ENCODE data around the gene OR2T2. TPM values are rescaled to one million over a fixed set of nuclear protein-coding genes. Genes with fewer than 3 reads are reported as not detected.
"Not testable (repeated sequence)": the region's sequence is repeated elsewhere in the genome, so short reads cannot be mapped to it uniquely, and the experiment has no call there.

Gene OR2T2
- total and polyA plus RNA-seq, 2 experiments from 2014 or later, result not detected

- TF ChIP-seq JUNB (IDR thresholded peaks at IDR 0.05; ENCODE audit: unreplicated experiment) (no peak), CREB1 (CRISPR knock-in tag; IDR thresholded peaks at IDR 0.05; ENCODE audit: low read depth) (no peak), EZH2phosphoT487 (IDR thresholded peaks at IDR 0.05; ENCODE audit: unreplicated experiment) (no peak), EZH2 (IDR thresholded peaks at IDR 0.05; ENCODE audit: low read depth, unreplicated experiment) (no peak), REST (IDR thresholded peaks at IDR 0.05; ENCODE audit: unreplicated experiment) (no peak), ZNF331 (CRISPR knock-in tag; IDR thresholded peaks at IDR 0.05; ENCODE audit: low read depth) (no peak), STAT1 (IDR thresholded peaks at IDR 0.05; ENCODE audit: unreplicated experiment) (no peak)
- TF ChIP-seq, protein P1, sequence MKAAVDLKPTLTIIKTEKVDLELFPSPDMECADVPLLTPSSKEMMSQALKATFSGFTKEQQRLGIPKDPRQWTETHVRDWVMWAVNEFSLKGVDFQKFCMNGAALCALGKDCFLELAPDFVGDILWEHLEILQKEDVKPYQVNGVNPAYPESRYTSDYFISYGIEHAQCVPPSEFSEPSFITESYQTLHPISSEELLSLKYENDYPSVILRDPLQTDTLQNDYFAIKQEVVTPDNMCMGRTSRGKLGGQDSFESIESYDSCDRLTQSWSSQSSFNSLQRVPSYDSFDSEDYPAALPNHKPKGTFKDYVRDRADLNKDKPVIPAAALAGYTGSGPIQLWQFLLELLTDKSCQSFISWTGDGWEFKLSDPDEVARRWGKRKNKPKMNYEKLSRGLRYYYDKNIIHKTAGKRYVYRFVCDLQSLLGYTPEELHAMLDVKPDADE (IDR thresholded peaks at IDR 0.05), result no peak
These were observed 25.7 kb downstream of the OR2T2 start (continued) for GRCh38 chr1:248471154-248471553.

GRCh38 chr1:248472111-248472510, 26.7 kb downstream of the OR2T2 start:
- peaks cover 63% of the 10 kb centered on the region for H3K9me3 Mint-ChIP-seq

GRCh38 chr1:248473051-248473450, 27.6 kb downstream of the OR2T2 start, which contains the start of gene OR2T3:
Gene OR2T3, plus strand, starts transcription at chr1:248473351. Its CDS starts 0 bp downstream, at chr1:248473351.
- not testable (repeated sequence) for H3F3A ChIP-seq (replicated peaks; ENCODE audit: low read depth); DNase-seq (ENCODE audit: low spot score); ATAC-seq; H3K36me3 ChIP-seq (ENCODE audit: insufficient read depth); H3K4me2 ChIP-seq; H3K4me1 Mint-ChIP-seq; H3K27me3 ChIP-seq (ENCODE audit: insufficient read depth); H3K4me3 ChIP-seq; H3K79me2 ChIP-seq (replicated peaks; ENCODE audit: insufficient read depth); H3K27ac ChIP-seq (ENCODE audit: low read depth); H4K20me1 ChIP-seq (replicated peaks; ENCODE audit: insufficient read depth); H3K4me1 ChIP-seq (ENCODE audit: insufficient read depth); H3K27me3 Mint-ChIP-seq (ENCODE audit: insufficient read depth, low read depth, poor library complexity); H3K9me2 ChIP-seq (ENCODE audit: insufficient read depth); H2AFZ ChIP-seq; H3K4me3 Mint-ChIP-seq; H3K27ac Mint-ChIP-seq
- H3K9me3 Mint-ChIP-seq, result peaks cover 58% of the 10 kb centered on the region
- H3K36me3 Mint-ChIP-seq (ENCODE audit: low read depth), result peaks cover 18% of the 10 kb centered on the region; the same call in 2 of the 3 replicates

More at GRCh38 chr1:248472111-248472510, 26.7 kb downstream of the OR2T2 start:
- not testable (repeated sequence) for H3K4me3 ChIP-seq; H3K36me3 ChIP-seq (ENCODE audit: insufficient read depth); H4K20me1 ChIP-seq (replicated peaks; ENCODE audit: insufficient read depth); H3K79me2 ChIP-seq (replicated peaks; ENCODE audit: insufficient read depth); H3K27ac Mint-ChIP-seq; H3K27me3 ChIP-seq (ENCODE audit: insufficient read depth); H3K4me2 ChIP-seq; ATAC-seq; H3K4me3 Mint-ChIP-seq; H3K27me3 Mint-ChIP-seq (ENCODE audit: insufficient read depth, low read depth, poor library complexity); H2AFZ ChIP-seq; DNase-seq (ENCODE audit: low spot score); H3K9me2 ChIP-seq (ENCODE audit: insufficient read depth); H3K4me1 ChIP-seq (ENCODE audit: insufficient read depth); H3F3A ChIP-seq (replicated peaks; ENCODE audit: low read depth); H3K4me1 Mint-ChIP-seq; H3K27ac ChIP-seq (ENCODE audit: low read depth)
- H3K36me3 Mint-ChIP-seq (ENCODE audit: low read depth), result peaks cover 19% of the 10 kb centered on the region; the same call in 2 of the 3 replicates

DNA sequence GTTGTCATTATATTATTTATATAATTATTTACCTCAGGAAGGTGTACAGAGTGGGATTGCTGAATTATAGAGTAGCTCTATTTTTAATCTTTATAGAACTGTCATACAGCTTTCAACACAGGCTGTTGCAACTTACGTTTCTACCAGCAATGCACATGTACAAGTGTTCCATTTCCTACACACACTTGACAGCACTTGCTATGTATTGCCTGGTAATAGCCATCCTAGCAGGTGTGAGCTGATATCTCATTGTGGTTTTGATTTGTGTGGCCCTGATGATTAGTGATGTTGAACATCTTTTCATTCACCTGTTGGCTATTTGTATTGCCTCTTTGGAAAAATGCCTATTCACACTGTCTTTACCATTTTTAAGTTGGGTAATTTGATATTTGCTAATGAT, 30.2 kb downstream of the OR2T2 start:
- H3K9me3 Mint-ChIP-seq, result peaks cover 53% of the 10 kb centered on the region
- not testable (repeated sequence) for H3K9me2 ChIP-seq (ENCODE audit: insufficient read depth); H3K27ac Mint-ChIP-seq; H3K36me3 ChIP-seq (ENCODE audit: insufficient read depth); H3K4me1 ChIP-seq (ENCODE audit: insufficient read depth); H3K4me3 ChIP-seq; H3K27me3 ChIP-seq (ENCODE audit: insufficient read depth); H3K27me3 Mint-ChIP-seq (ENCODE audit: insufficient read depth, low read depth, poor library complexity); H3F3A ChIP-seq (replicated peaks; ENCODE audit: low read depth); H3K79me2 ChIP-seq (replicated peaks; ENCODE audit: insufficient read depth); ATAC-seq; H3K4me2 ChIP-seq; H3K4me1 Mint-ChIP-seq; H2AFZ ChIP-seq; H3K4me3 Mint-ChIP-seq; H3K27ac ChIP-seq (ENCODE audit: low read depth); H4K20me1 ChIP-seq (replicated peaks; ENCODE audit: insufficient read depth); DNase-seq (ENCODE audit: low spot score)
- peaks cover 14% of the 10 kb centered on the region; the same call in 2 of the 3 replicates for H3K36me3 Mint-ChIP-seq (ENCODE audit: low read depth)

- ATAC-seq, H3K4me3 Mint-ChIP-seq: not testable (repeated sequence)
- peaks cover 42% of the 10 kb centered on the region for H3K9me3 Mint-ChIP-seq
These were observed 36.5 kb downstream of the OR2T2 start for GRCh38 chr1:248481686-248482579.

More at GRCh38 chr1:248481686-248482579, 36.5 kb downstream of the OR2T2 start:
- not testable (repeated sequence) for H4K20me1 ChIP-seq (replicated peaks; ENCODE audit: insufficient read depth); DNase-seq (ENCODE audit: low spot score); H3K27me3 Mint-ChIP-seq (ENCODE audit: insufficient read depth, low read depth, poor library complexity); H3K4me2 ChIP-seq; H3K4me1 ChIP-seq (ENCODE audit: insufficient read depth); H3K27ac Mint-ChIP-seq; H3K9me2 ChIP-seq (ENCODE audit: insufficient read depth); H3K36me3 ChIP-seq (ENCODE audit: insufficient read depth); H3K27ac ChIP-seq (ENCODE audit: low read depth); H3K4me3 ChIP-seq; H3F3A ChIP-seq (replicated peaks; ENCODE audit: low read depth); H3K4me1 Mint-ChIP-seq; H3K79me2 ChIP-seq (replicated peaks; ENCODE audit: insufficient read depth); H3K27me3 ChIP-seq (ENCODE audit: insufficient read depth); H2AFZ ChIP-seq
- peaks cover 11% of the 10 kb centered on the region for H3K36me3 Mint-ChIP-seq (ENCODE audit: low read depth)
